Mononuclear cell (primary cell): ENCODE measurements around the gene TRPM8. TPM values are rescaled to one million over a fixed set of nuclear protein-coding genes. Genes with fewer than 3 reads are reported as not detected.

Source experiments
- H3K27me3 ChIP-seq: 2 replicates; pipeline ENCODE4 v1.6.0; 2011; ENCODE audit warnings: low read length, control low read depth; ENCODE audit not compliant: insufficient read depth
- H3K4me1 ChIP-seq: 2 replicates; pipeline ENCODE4 v1.5.1; 2011; ENCODE audit warnings: mild to moderate bottlenecking, low read length, control low read depth; ENCODE audit not compliant: insufficient read depth
- H3K4me3 ChIP-seq: 2 replicates; pipeline ENCODE4 v1.5.1; 2011; ENCODE audit warnings: mild to moderate bottlenecking, low read length, moderate library complexity
- H3K9me3 ChIP-seq: 2 replicates; pipeline ENCODE4 v1.5.1; 2011; ENCODE audit warnings: low read depth, mild to moderate bottlenecking, control low read depth, low read length
- total RNA-seq: library from RNA; depleted of rRNA; stranded (reverse); fragments of >200 nt; gene quantifications from one replicate; pipeline ENCODE4 v1.2.3, GENCODE V29; 2012

The TRPM8 gene
- total RNA-seq, 1 donor = not detected

- no peaks in the 10 kb centered on the region for H3K4me1 ChIP-seq
- H3K27me3 ChIP-seq = peaks cover 3% of the 10 kb centered on the region
- H3K4me3 ChIP-seq = no peak overlapping the region
These were observed 8.2 kb downstream of the TRPM8 start for GRCh38 chr2:233925402-233925801.

GRCh38 chr2:233926806-233927205 lies 9.6 kb downstream of the TRPM8 start:
- Histone ChIP-seq H3K4me3 (no peak overlapping the region), H3K27me3 (peaks cover 9% of the 10 kb centered on the region), H3K9me3 (no peaks in the 10 kb centered on the region), H3K4me1 (no peaks in the 10 kb centered on the region)

More at GRCh38 chr2:233925402-233925801, 8.2 kb downstream of the TRPM8 start:
- H3K9me3 ChIP-seq = no peaks in the 10 kb centered on the region

GRCh38 chr2:233928594-233929351 lies 11.6 kb downstream of the TRPM8 start:
- Histone ChIP-seq H3K4me1 (no peaks in the 10 kb centered on the region), H3K9me3 (no peaks in the 10 kb centered on the region), H3K27me3 (peaks cover 9% of the 10 kb centered on the region), H3K4me3 (no peak overlapping the region)

- H3K4me3 ChIP-seq = no peak overlapping the region
- H3K4me1 ChIP-seq = no peaks in the 10 kb centered on the region
- no peaks in the 10 kb centered on the region for H3K9me3 ChIP-seq
- H3K27me3 ChIP-seq = peaks cover 9% of the 10 kb centered on the region
These were observed 12.3 kb downstream of the TRPM8 start for GRCh38 chr2:233929352-233930022.

GRCh38 chr2:233934524-233934923 lies 17.4 kb downstream of the TRPM8 start:
- Histone ChIP-seq H3K4me1 (no peaks in the 10 kb centered on the region), H3K27me3 (peaks cover 30% of the 10 kb centered on the region), H3K4me3 (no peak overlapping the region), H3K9me3 (no peaks in the 10 kb centered on the region)

GRCh38 chr2:233935426-233935825 lies 18.3 kb downstream of the TRPM8 start:
- Histone ChIP-seq H3K9me3 (no peaks in the 10 kb centered on the region), H3K4me3 (no peak overlapping the region), H3K27me3 (peaks cover 38% of the 10 kb centered on the region), H3K4me1 (no peaks in the 10 kb centered on the region)

GRCh38 chr2:233936089-233936488 lies 18.9 kb downstream of the TRPM8 start:
- peaks cover 39% of the 10 kb centered on the region for H3K27me3 ChIP-seq
- H3K4me1 ChIP-seq = no peaks in the 10 kb centered on the region
- H3K9me3 ChIP-seq = no peaks in the 10 kb centered on the region
- no peak overlapping the region for H3K4me3 ChIP-seq

- no peak overlapping the region for H3K4me3 ChIP-seq
- no peaks in the 10 kb centered on the region for H3K4me1 ChIP-seq
- peaks cover under 1% of the 10 kb centered on the region for H3K9me3 ChIP-seq
- peaks cover 43% of the 10 kb centered on the region for H3K27me3 ChIP-seq
These were observed 21.6 kb downstream of the TRPM8 start for GRCh38 chr2:233938676-233939370.

GRCh38 chr2:233940376-233941276 lies 23.5 kb downstream of the TRPM8 start:
- Histone ChIP-seq H3K9me3 (peaks cover 6% of the 10 kb centered on the region), H3K4me3 (no peak overlapping the region), H3K4me1 (no peaks in the 10 kb centered on the region), H3K27me3 (peaks cover 46% of the 10 kb centered on the region)

GRCh38 chr2:233942731-233943130 lies 25.6 kb downstream of the TRPM8 start:
- Histone ChIP-seq H3K4me3 (no peak overlapping the region), H3K27me3 (peaks cover 41% of the 10 kb centered on the region), H3K9me3 (peaks cover 6% of the 10 kb centered on the region), H3K4me1 (no peaks in the 10 kb centered on the region)

GRCh38 chr2:233944269-233944668 lies 27.1 kb downstream of the TRPM8 start:
- Histone ChIP-seq H3K4me1 (no peaks in the 10 kb centered on the region), H3K27me3 (peaks cover 28% of the 10 kb centered on the region), H3K4me3 (no peak overlapping the region), H3K9me3 (peaks cover 6% of the 10 kb centered on the region)

GRCh38 chr2:233944722-233945121 lies 27.5 kb downstream of the TRPM8 start:
- Histone ChIP-seq H3K4me1 (no peaks in the 10 kb centered on the region), H3K27me3 (peaks cover 23% of the 10 kb centered on the region)

GRCh38 chr2:233945146-233945545 lies 28.0 kb downstream of the TRPM8 start:
- no peak overlapping the region for H3K4me3 ChIP-seq

More at GRCh38 chr2:233944722-233945121, 27.5 kb downstream of the TRPM8 start:
- Histone ChIP-seq H3K4me3 (no peak overlapping the region), H3K9me3 (peaks cover 6% of the 10 kb centered on the region)

GRCh38 chr2:233950078-233950825 lies 33.1 kb downstream of the TRPM8 start:
- peaks cover 2% of the 10 kb centered on the region for H3K27me3 ChIP-seq
- no peaks in the 10 kb centered on the region for H3K9me3 ChIP-seq

More at GRCh38 chr2:233945146-233945545, 28.0 kb downstream of the TRPM8 start:
- Histone ChIP-seq H3K27me3 (peaks cover 19% of the 10 kb centered on the region), H3K4me1 (no peaks in the 10 kb centered on the region), H3K9me3 (peaks cover 6% of the 10 kb centered on the region)

More at GRCh38 chr2:233950078-233950825, 33.1 kb downstream of the TRPM8 start:
- H3K4me3 ChIP-seq = no peak overlapping the region
- H3K4me1 ChIP-seq = no peaks in the 10 kb centered on the region
